ENCODE data around the gene TBL1XR1.

GRCh38 chr3:177212278-177212610 lies 15.0 kb upstream of the TBL1XR1 start:
- TF ChIP-seq POLR2AphosphoS5 (IDR thresholded peaks at IDR 0.05; ENCODE audit: insufficient read depth, low read depth, low read length): no peak
- no peak for TF ChIP-seq POLR2A (IDR thresholded peaks at IDR 0.05; ENCODE audit: low read depth, low read length)
- TF ChIP-seq, protein P1, sequence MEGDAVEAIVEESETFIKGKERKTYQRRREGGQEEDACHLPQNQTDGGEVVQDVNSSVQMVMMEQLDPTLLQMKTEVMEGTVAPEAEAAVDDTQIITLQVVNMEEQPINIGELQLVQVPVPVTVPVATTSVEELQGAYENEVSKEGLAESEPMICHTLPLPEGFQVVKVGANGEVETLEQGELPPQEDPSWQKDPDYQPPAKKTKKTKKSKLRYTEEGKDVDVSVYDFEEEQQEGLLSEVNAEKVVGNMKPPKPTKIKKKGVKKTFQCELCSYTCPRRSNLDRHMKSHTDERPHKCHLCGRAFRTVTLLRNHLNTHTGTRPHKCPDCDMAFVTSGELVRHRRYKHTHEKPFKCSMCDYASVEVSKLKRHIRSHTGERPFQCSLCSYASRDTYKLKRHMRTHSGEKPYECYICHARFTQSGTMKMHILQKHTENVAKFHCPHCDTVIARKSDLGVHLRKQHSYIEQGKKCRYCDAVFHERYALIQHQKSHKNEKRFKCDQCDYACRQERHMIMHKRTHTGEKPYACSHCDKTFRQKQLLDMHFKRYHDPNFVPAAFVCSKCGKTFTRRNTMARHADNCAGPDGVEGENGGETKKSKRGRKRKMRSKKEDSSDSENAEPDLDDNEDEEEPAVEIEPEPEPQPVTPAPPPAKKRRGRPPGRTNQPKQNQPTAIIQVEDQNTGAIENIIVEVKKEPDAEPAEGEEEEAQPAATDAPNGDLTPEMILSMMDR (IDR thresholded peaks at IDR 0.05; ENCODE audit: extremely low read depth in 1 of 2, insufficient read depth in 1 of 2, low read depth in 1 of 2, low read length in 2 of 2): no peak
- no peak for TF ChIP-seq GATA2 (IDR thresholded peaks at IDR 0.05; ENCODE audit: insufficient read depth, insufficient read length, low read depth, low read length)
- no peak for TF ChIP-seq FOS (IDR thresholded peaks at IDR 0.05; ENCODE audit: borderline replicate concordance, insufficient read depth, low read length)
- TF ChIP-seq EZH2 (IDR thresholded peaks at IDR 0.05; ENCODE audit: borderline replicate concordance, low read depth, low read length, severe bottlenecking): no peak
- no peak for TF ChIP-seq MYC (IDR thresholded peaks at IDR 0.05; ENCODE audit: low read depth, low read length)

Data from endothelial cell of umbilical vein (primary cell).